ENCODE measurements around the gene CDH2. TPM values are rescaled to one million over a fixed set of nuclear protein-coding genes. Genes with fewer than 3 reads are reported as not detected.

Gene CDH2
- total and polyA plus RNA-seq, 2 donors (not counting 1 experiment from before 2014, with no cell fraction given): 2.0 to 15.3 TPM

DNA sequence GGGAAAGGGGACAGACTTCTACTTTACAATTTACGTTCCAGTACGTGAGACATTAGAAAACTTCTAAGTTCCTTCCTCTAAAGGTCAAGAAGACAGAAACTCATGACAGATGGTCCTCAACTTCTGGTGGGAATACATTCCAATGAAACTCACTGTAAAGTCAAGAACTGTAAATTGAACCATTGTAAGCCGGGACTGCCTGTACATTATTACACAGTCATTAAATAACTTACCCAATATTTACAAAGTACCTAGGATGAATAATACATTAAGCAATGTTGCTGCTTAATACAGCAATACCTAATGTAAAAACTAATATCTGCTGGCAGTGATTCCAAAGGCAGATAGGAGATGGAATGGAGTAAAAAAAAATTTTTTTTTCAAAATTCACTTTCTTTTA is 51.9 kb downstream of the CDH2 start:
- Histone ChIP-seq H3K79me2 (ENCODE audit: control insufficient read depth, insufficient read depth, low read length) (no peaks in the 10 kb centered on the region), H3K36me3 (ENCODE audit: control insufficient read depth, insufficient read depth, low read length) (no peaks in the 10 kb centered on the region), H3K4me3 (replicated peaks in 1 of 4; ENCODE audit: control extremely low read depth in 1 of 4, insufficient read depth in 1 of 4, low read depth in 3 of 4, low read length in 4 of 4) (no peak overlapping the region), H3K9me3 (ENCODE audit: control insufficient read depth, insufficient read depth, low read depth, low read length) (no peaks in the 10 kb centered on the region), H2AFZ (ENCODE audit: low read length) (no peak overlapping the region), H4K20me1 (ENCODE audit: control insufficient read depth, extremely low read depth, insufficient read depth, low read length) (no peaks in the 10 kb centered on the region), H3K9ac (ENCODE audit: insufficient read depth, low read length) (no peak overlapping the region), H3K27me3 (ENCODE audit: control insufficient read depth, insufficient read depth, low read length) (no peaks in the 10 kb centered on the region), H3K4me2 (ENCODE audit: extremely low read depth, insufficient read depth, low read length) (no peak overlapping the region), H3K4me1 (ENCODE audit: control insufficient read depth, extremely low read depth, insufficient read depth, low read length) (no peaks in the 10 kb centered on the region), H3K27ac (ENCODE audit: insufficient read depth, low read length) (no peak overlapping the region)
- TF ChIP-seq, protein P1, sequence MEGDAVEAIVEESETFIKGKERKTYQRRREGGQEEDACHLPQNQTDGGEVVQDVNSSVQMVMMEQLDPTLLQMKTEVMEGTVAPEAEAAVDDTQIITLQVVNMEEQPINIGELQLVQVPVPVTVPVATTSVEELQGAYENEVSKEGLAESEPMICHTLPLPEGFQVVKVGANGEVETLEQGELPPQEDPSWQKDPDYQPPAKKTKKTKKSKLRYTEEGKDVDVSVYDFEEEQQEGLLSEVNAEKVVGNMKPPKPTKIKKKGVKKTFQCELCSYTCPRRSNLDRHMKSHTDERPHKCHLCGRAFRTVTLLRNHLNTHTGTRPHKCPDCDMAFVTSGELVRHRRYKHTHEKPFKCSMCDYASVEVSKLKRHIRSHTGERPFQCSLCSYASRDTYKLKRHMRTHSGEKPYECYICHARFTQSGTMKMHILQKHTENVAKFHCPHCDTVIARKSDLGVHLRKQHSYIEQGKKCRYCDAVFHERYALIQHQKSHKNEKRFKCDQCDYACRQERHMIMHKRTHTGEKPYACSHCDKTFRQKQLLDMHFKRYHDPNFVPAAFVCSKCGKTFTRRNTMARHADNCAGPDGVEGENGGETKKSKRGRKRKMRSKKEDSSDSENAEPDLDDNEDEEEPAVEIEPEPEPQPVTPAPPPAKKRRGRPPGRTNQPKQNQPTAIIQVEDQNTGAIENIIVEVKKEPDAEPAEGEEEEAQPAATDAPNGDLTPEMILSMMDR (conservative IDR thresholded peaks at IDR 0.05 in 1 of 2, IDR thresholded peaks at IDR 0.05 in 1 of 2; ENCODE audit: low read depth in 1 of 2, low read length in 2 of 2): no peak
- no peak for TF ChIP-seq EZH2 (IDR thresholded peaks at IDR 0.05; ENCODE audit: low read length, missing control alignments)
- no peak for DNase-seq (ENCODE audit: low read depth in 2 of 2)

DNA sequence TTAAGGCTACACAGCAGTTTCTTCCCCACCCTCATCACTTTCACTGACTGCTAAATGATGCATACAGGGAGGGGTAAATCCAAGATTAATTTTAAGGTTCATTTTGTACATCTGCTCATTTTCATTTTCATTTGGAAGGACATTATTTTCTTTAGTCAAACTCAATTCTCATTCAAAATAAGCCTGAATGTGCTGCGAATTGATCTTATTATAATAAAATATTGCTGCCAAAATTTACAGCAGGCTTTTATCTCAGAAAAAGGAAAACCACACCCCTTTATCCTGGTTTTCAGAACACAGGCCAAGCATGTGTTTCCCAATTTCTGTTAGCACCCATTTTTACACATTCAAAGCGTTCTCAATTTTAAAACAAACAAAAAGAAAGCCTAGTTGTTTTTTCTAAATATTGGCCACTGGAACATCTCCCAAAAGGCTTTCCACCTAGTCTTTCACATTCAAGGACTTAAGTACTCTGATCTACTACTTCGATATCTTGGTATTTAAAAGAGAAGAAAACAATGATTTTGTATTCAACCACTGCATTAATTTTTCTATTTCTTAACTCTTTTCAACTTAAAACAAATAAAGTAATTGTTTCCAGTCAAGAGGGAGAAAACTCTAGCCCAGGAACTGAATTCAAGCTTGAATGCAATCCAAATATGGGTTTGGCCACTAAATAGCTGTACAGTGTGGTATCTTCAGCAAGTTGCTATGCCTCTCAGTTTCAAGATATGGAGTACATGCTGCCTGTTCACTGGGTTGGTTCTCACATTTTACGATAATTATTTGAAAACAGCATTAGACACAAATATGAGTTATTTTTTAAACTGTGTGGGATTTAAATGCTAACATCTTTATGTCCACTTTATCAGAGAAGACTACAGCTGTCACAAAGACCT is 52.5 kb downstream of the CDH2 start:
- DNase-seq (ENCODE audit: low read depth in 2 of 2): peak in 1 of 2 donors; percentile 61
- Histone ChIP-seq H3K36me3 (ENCODE audit: control insufficient read depth, insufficient read depth, low read length) (no peaks in the 10 kb centered on the region), H3K79me2 (ENCODE audit: control insufficient read depth, insufficient read depth, low read length) (no peaks in the 10 kb centered on the region), H3K27ac (ENCODE audit: insufficient read depth, low read length) (no peak overlapping the region), H2AFZ (ENCODE audit: low read length) (no peak overlapping the region), H4K20me1 (ENCODE audit: control insufficient read depth, extremely low read depth, insufficient read depth, low read length) (no peaks in the 10 kb centered on the region), H3K9me3 (ENCODE audit: control insufficient read depth, insufficient read depth, low read depth, low read length) (no peaks in the 10 kb centered on the region), H3K4me3 (replicated peaks in 1 of 4; ENCODE audit: control extremely low read depth in 1 of 4, insufficient read depth in 1 of 4, low read depth in 3 of 4, low read length in 4 of 4) (no peak overlapping the region), H3K27me3 (ENCODE audit: control insufficient read depth, insufficient read depth, low read length) (no peaks in the 10 kb centered on the region), H3K9ac (ENCODE audit: insufficient read depth, low read length) (no peak overlapping the region), H3K4me1 (ENCODE audit: control insufficient read depth, extremely low read depth, insufficient read depth, low read length) (no peaks in the 10 kb centered on the region), H3K4me2 (ENCODE audit: extremely low read depth, insufficient read depth, low read length) (no peak overlapping the region)
- TF ChIP-seq, protein P1 (conservative IDR thresholded peaks at IDR 0.05 in 1 of 2, IDR thresholded peaks at IDR 0.05 in 1 of 2; ENCODE audit: low read depth in 1 of 2, low read length in 2 of 2): no peak
- TF ChIP-seq EZH2 (IDR thresholded peaks at IDR 0.05; ENCODE audit: low read length, missing control alignments): no peak

DNA sequence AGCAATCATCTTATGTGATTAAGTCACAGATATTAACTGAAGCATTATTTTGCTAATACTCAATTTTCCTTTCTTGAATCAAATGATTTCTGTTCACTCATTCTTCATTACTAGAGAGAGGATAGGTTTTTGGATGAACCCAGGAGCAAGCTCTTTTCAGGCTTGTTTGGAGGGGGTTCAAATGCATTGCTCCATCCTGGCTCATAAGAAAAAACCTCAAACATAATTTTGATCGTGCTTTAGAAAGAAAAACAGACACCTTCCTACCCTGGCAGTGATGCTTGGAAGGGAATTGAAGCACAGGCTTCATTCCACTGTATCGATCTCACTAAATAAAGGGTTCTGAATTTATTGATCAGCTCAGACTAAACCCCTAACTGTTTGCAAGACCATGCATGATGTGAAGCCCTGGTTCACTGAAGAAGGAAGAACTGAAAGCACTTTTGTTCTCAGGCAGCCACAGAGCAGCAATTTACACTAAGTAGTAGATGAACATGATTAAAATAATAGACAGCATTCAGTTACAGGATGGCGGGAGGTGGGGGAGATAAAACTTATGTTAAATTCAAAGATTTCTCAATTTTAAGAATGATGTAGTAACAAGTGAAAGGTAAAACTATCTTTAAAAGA is 53.4 kb downstream of the CDH2 start:
- Histone ChIP-seq H3K9ac (ENCODE audit: insufficient read depth, low read length) (no peak overlapping the region), H3K4me3 (replicated peaks in 1 of 4; ENCODE audit: control extremely low read depth in 1 of 4, insufficient read depth in 1 of 4, low read depth in 3 of 4, low read length in 4 of 4) (peak overlapping the region in 1 of 4 experiments; percentile 17), H3K4me2 (ENCODE audit: extremely low read depth, insufficient read depth, low read length) (peak overlapping the region; percentile 17), H2AFZ (ENCODE audit: low read length) (no peak overlapping the region), H3K9me3 (ENCODE audit: control insufficient read depth, insufficient read depth, low read depth, low read length) (no peaks in the 10 kb centered on the region), H3K4me1 (ENCODE audit: control insufficient read depth, extremely low read depth, insufficient read depth, low read length) (no peaks in the 10 kb centered on the region), H3K36me3 (ENCODE audit: control insufficient read depth, insufficient read depth, low read length) (no peaks in the 10 kb centered on the region), H3K27ac (ENCODE audit: insufficient read depth, low read length) (no peak overlapping the region), H3K27me3 (ENCODE audit: control insufficient read depth, insufficient read depth, low read length) (no peaks in the 10 kb centered on the region), H3K79me2 (ENCODE audit: control insufficient read depth, insufficient read depth, low read length) (no peaks in the 10 kb centered on the region), H4K20me1 (ENCODE audit: control insufficient read depth, extremely low read depth, insufficient read depth, low read length) (no peaks in the 10 kb centered on the region)
- DNase-seq (ENCODE audit: low read depth in 2 of 2): no peak
- TF ChIP-seq EZH2 (IDR thresholded peaks at IDR 0.05; ENCODE audit: low read length, missing control alignments): no peak
- TF ChIP-seq, protein P1 (conservative IDR thresholded peaks at IDR 0.05 in 1 of 2, IDR thresholded peaks at IDR 0.05 in 1 of 2; ENCODE audit: low read depth in 1 of 2, low read length in 2 of 2): no peak
